IMR-90 (cell line): Measurements from ENCODE around the gene KIAA0513. TPM values are rescaled to one million over a fixed set of nuclear protein-coding genes. Genes with fewer than 3 reads are reported as not detected.
A peak's percentile ranks its signal among the peaks of the same experiment; 100 is the strongest.

Source experiments
- ATAC-seq: fragments of 200-7000 bp; cut with Tn5 transposase; 2 replicates; pipeline ENCODE4 v1.9.1; 2020; ENCODE audit warnings: low read depth, mild to moderate bottlenecking, moderate library complexity
- BruUV-seq: library from RNA; stranded (reverse); fragments of 400-500 nt; replicated peaks from 2 replicates; lab custom pipeline; 2021; lab: Mats Ljungman, UMichigan
- CTCF ChIA-PET: fragments of 300-600 bp; formaldehyde crosslinking; extraction: SDS; loops from one replicate; lab custom pipeline; 2021; ENCODE audit warnings: antibody characterized with exemption; lab: Yijun Ruan, JAX
- POLR2A ChIA-PET: fragments of 300-600 bp; sonication (Branson Sonifier 250); formaldehyde crosslinking; loops from one replicate; lab custom pipeline; 2022; ENCODE audit warnings: antibody characterized with exemption; ENCODE audit not compliant: unreplicated experiment; lab: Charles Lee
- DNase-seq: peaks from one replicate; pipeline ENCODE4 v3.0.0; 2013
- H2AFZ ChIP-seq: replicated peaks from 2 replicates; pipeline ENCODE3; 2013; ENCODE audit warnings: low read length, mild to moderate bottlenecking; ENCODE audit not compliant: poor library complexity
- H2AK5ac ChIP-seq: 2 replicates; pipeline ENCODE4 v1.6.1; 2013; ENCODE audit warnings: low read depth, low read length, inconsistent platforms
- H2AK9ac ChIP-seq: replicated peaks from 2 replicates; pipeline ENCODE3; 2013; ENCODE audit warnings: mild to moderate bottlenecking, low read depth, low read length, moderate library complexity; ENCODE audit not compliant: poor library complexity
- H2BK120ac ChIP-seq: 2 replicates; pipeline ENCODE4 v1.6.1; 2013; ENCODE audit warnings: low read depth, low read length, inconsistent platforms
- H2BK15ac ChIP-seq: 3 replicates; pipeline ENCODE4 v1.6.1; 2013; ENCODE audit warnings: low read depth, low read length, inconsistent platforms
- H2BK20ac ChIP-seq: 2 replicates; pipeline ENCODE4 v1.6.1; 2013; ENCODE audit warnings: low read depth, mild to moderate bottlenecking, inconsistent platforms, low read length, moderate library complexity
- H2BK5ac ChIP-seq: 2 replicates; pipeline ENCODE4 v1.6.1; 2013; ENCODE audit warnings: mild to moderate bottlenecking, low read depth, low read length, inconsistent platforms; ENCODE audit not compliant: poor library complexity, severe bottlenecking
- H3K14ac ChIP-seq: replicated peaks from 2 replicates; pipeline ENCODE4 v1.6.1; 2013; ENCODE audit warnings: low read depth, low read length, inconsistent platforms
- H3K18ac ChIP-seq: 2 replicates; pipeline ENCODE4 v1.6.1; 2013; ENCODE audit warnings: low read depth, low read length, control low read depth
- H3K23ac ChIP-seq: 2 replicates; pipeline ENCODE4 v1.6.1; 2013; ENCODE audit warnings: low read depth, low read length, inconsistent platforms
- H3K27ac ChIP-seq: 2 replicates; pipeline ENCODE4 v1.5.1; 2013; ENCODE audit warnings: mild to moderate bottlenecking, control low read depth, low read length; ENCODE audit not compliant: insufficient read depth
- H3K27me3 ChIP-seq: 2 replicates; pipeline ENCODE4 v1.6.1; 2013; ENCODE audit warnings: low read length; ENCODE audit not compliant: control insufficient read depth, insufficient read depth
- H3K36me3 ChIP-seq: 2 replicates; pipeline ENCODE4 v1.6.1; 2013; ENCODE audit warnings: low read length, mixed read lengths; ENCODE audit not compliant: control insufficient read depth, insufficient read depth
- H3K4ac ChIP-seq: 2 replicates; pipeline ENCODE4 v1.6.1; 2013; ENCODE audit warnings: low read depth, low read length, inconsistent platforms
- H3K4me1 ChIP-seq: 2 replicates; pipeline ENCODE4 v1.6.1; 2013; ENCODE audit warnings: low read length, mixed read lengths; ENCODE audit not compliant: control insufficient read depth, insufficient read depth
- H3K4me2 ChIP-seq: 2 replicates; pipeline ENCODE4 v1.6.1; 2013; ENCODE audit warnings: low read depth, mild to moderate bottlenecking, control low read depth, low read length, moderate library complexity
- H3K4me3 ChIP-seq: 2 replicates; pipeline ENCODE4 v1.5.1; 2013; ENCODE audit warnings: low read depth, mild to moderate bottlenecking, control low read depth, low read length, moderate library complexity; ENCODE audit not compliant: insufficient read depth
- H3K56ac ChIP-seq: 2 replicates; pipeline ENCODE4 v1.6.1; 2013; ENCODE audit warnings: low read length, inconsistent platforms; ENCODE audit not compliant: insufficient read depth; ENCODE audit errors: extremely low read depth
- H3K79me1 ChIP-seq, 2 experiments: 2 replicates each; pipeline ENCODE4 v1.6.1; 2013; ENCODE audit warnings: low read length in 2 of 2, inconsistent platforms in 1 of 2, low read depth in 1 of 2
- H3K9ac ChIP-seq: 2 replicates; pipeline ENCODE4 v1.6.1; 2013; ENCODE audit warnings: low read depth, low read length, control low read depth
- H3K9me1 ChIP-seq: 2 replicates; pipeline ENCODE4 v1.6.1; 2013; ENCODE audit warnings: low read length, inconsistent platforms; ENCODE audit not compliant: insufficient read depth
- H3K9me3 ChIP-seq: 2 replicates; pipeline ENCODE4 v1.6.1; 2013; ENCODE audit warnings: low read length; ENCODE audit not compliant: control insufficient read depth, insufficient read depth
- H4K20me1 ChIP-seq: 2 replicates; pipeline ENCODE4 v1.6.1; 2013; ENCODE audit warnings: low read length, inconsistent platforms; ENCODE audit not compliant: insufficient read depth
- H4K5ac ChIP-seq: 2 replicates; pipeline ENCODE4 v1.6.1; 2013; ENCODE audit warnings: mild to moderate bottlenecking, low read depth, low read length, control low read depth
- H4K8ac ChIP-seq, 2 experiments: 2 replicates each; pipeline ENCODE4 v1.6.1; 2013; ENCODE audit warnings: low read depth in 2 of 2, low read length in 2 of 2, control low read depth in 1 of 2, inconsistent platforms in 1 of 2
- H4K91ac ChIP-seq: 2 replicates; pipeline ENCODE4 v1.6.1; 2013; ENCODE audit warnings: low read depth, low read length, inconsistent platforms; ENCODE audit not compliant: insufficient read depth
- CHD1 ChIP-seq: IDR thresholded peaks from 2 replicates; pipeline ENCODE4 v1.6.1; 2012; ENCODE audit warnings: low read depth, low read length, improper control_type of control experiment
- FOS ChIP-seq: fragments of 150-350 bp; IDR thresholded peaks from 2 replicates; pipeline ENCODE4 v1.6.1; 2016; ENCODE audit warnings: low read depth, low read length
- POLR2A ChIP-seq: IDR thresholded peaks from 2 replicates; pipeline ENCODE4 v1.6.1; 2012; ENCODE audit warnings: mild to moderate bottlenecking, low read depth, low read length
- RFX5 ChIP-seq: IDR thresholded peaks from 2 replicates; pipeline ENCODE4 v1.8.0; 2012; ENCODE audit warnings: low read depth, mild to moderate bottlenecking, low read length, moderate library complexity
- WGBS, 2 experiments: methylation state at CpG; one replicate each; pipeline versions ENCODE4 v1.1.5 to v1.1.7; 2013; ENCODE audit warnings: missing lambda C conversion rate in 2 of 2; ENCODE audit not compliant: insufficient read length in 1 of 2; ENCODE audit errors: extremely low coverage in 2 of 2; 5-methylcytosine and 5-hydroxymethylcytosine counted together
- dilution Hi-C: fragments of 300-500 bp; cut with HindIII; formaldehyde crosslinking; loops from one replicate; pipeline ENCODE4 v1.14.3; 2018; ENCODE audit warnings: low sequenced_read_pairs; ENCODE audit not compliant: unreplicated experiment
- in situ Hi-C: fragments of 300-500 bp; cut with MboI; formaldehyde crosslinking; loops from 3 replicates; pipeline ENCODE4 v1.14.3; 2019; ENCODE audit warnings: low sequenced_read_pairs, inconsistent platforms, mixed read lengths
- intact Hi-C: fragments of 100-400 bp; cut with micrococcal nuclease; formaldehyde crosslinking; loops from 2 replicates; pipeline ENCODE4 v1.10.0; 2022
- polyA plus RNA-seq, 3 experiments: library from polyadenylated mRNA; depleted of rRNA; stranded (reverse); fragments of >200 nt; gene quantifications; 2 replicates each; pipeline ENCODE4 v1.2.3, GENCODE V29; 2012; ENCODE audit warnings: low replicate concordance in 1 of 3
- total RNA-seq: library from RNA; depleted of rRNA; stranded (reverse); fragments of >200 nt; gene quantifications from 2 replicates; pipeline ENCODE4 v1.2.3, GENCODE V29; 2012

Gene KIAA0513
- total and polyA plus RNA-seq, 2 of the 4 experiments (the other 2 are of a cell fraction): 9.5 TPM

DNA sequence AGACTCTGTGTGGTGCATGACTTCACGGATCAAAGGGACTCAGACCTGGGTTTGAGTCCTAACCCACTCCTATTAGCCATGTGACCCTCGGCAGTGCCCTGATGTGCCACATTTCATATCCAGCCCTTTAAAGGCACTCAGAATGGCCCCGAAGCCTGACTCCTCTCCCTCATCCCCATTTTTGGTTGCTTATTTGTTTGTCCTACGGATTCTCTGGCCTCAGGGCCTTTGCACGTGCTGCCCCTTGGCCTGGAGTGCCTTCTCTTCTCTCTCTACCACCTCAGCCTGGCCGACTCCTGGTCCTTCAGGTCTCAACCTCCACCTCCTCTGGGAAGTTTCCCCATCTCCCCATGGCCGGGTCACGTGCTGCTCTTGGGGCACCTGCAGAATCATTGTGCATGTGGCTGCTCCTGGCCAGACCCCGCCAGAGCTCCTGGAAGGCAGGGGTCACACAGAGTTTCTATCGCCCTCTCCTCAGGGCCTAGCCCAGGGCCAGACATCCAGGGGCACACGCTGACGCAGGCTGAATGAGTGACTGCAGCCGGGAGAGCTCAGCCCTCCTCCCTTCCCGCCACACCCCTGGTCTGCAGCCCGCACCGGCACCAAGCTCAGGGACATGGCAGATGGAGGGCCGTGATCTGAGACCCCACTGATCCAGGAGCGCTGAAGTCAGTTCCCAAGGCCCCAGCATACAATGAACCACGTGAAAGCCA is 106.6 kb downstream of the KIAA0513 start:
- intact Hi-C loops (no loop called here), in situ Hi-C loops (no loop called here), dilution Hi-C loops (no loop called here)
- Histone ChIP-seq H2AK9ac (no peak overlapping the region), H3K27ac (no peak overlapping the region), H3K4me1 (peaks cover 27% of the 10 kb centered on the region), H3K4ac (peak overlapping the region; percentile 4; the same call in 1 of the 2 replicates), H2BK5ac (no peak overlapping the region), H3K9me1 (peaks cover 25% of the 10 kb centered on the region), H3K14ac (no peak overlapping the region), H3K27me3 (no peaks in the 10 kb centered on the region), H2BK15ac (no peak overlapping the region; the same call in 2 of the 3 replicates), H2BK120ac (no peak overlapping the region), H3K18ac (no peak overlapping the region), H4K8ac (no peak overlapping the region), H3K4me2 (no peak overlapping the region), H2BK20ac (no peak overlapping the region), H3K4me3 (no peak overlapping the region), H3K23ac (no peak overlapping the region), H3K9ac (no peak overlapping the region), H3K79me1 (no peaks in the 10 kb centered on the region), H3K56ac (no peak overlapping the region), H3K36me3 (no peaks in the 10 kb centered on the region), H3K9me3 (no peaks in the 10 kb centered on the region), H4K91ac (no peak overlapping the region), H2AFZ (no peak overlapping the region), H2AK5ac (peak overlapping the region; percentile 12), H4K5ac (no peak overlapping the region), H4K20me1 (no peaks in the 10 kb centered on the region)
- no peak for ATAC-seq
- ChIA-PET POLR2A (no interaction called here), CTCF (no interaction called here)
- TF ChIP-seq POLR2A (no peak), RFX5 (no peak), FOS (no peak), CHD1 (no peak)
- DNase-seq: no peak
- 96% methylated on average over 5 of the region's 19 CpGs; no CpG with 5 or more reads in 1 of the 2 experiments for WGBS, 2 experiments
- BruUV-seq: no TSS peak
